ENCODE results near the gene TMEM43.

Gene TMEM43

DNA sequence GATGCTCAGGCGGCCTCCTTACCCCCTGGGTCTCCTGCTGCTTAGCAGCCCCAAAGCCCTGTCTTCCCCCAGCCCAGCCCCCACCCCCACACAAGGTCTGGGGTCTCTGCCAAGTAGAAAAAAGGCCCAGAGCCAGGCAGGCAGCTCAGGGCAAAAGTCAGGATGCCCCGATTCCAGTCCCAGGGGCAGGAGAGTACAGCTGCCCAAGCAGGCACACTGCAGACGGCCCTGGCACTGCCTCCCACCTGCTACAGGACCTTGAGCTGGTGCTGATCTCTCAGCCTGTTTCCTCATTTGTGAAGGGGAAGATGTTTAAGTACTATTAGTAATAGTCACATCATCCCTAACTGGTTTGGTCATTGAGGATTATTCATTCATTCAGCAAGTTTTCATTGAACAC, 12.6 kb downstream of the TMEM43 start:
- H3K27ac ChIP-seq (replicated peaks), result no peak overlapping the region
- TF ChIP-seq SPI1 (IDR thresholded peaks at IDR 0.05; ENCODE audit: borderline replicate concordance, low read depth) (no peak), GABPA (IDR thresholded peaks at IDR 0.05; ENCODE audit: low read depth) (no peak), POLR2AphosphoS5 (IDR thresholded peaks at IDR 0.05; ENCODE audit: low read depth) (no peak)
- TF ChIP-seq, protein P1, sequence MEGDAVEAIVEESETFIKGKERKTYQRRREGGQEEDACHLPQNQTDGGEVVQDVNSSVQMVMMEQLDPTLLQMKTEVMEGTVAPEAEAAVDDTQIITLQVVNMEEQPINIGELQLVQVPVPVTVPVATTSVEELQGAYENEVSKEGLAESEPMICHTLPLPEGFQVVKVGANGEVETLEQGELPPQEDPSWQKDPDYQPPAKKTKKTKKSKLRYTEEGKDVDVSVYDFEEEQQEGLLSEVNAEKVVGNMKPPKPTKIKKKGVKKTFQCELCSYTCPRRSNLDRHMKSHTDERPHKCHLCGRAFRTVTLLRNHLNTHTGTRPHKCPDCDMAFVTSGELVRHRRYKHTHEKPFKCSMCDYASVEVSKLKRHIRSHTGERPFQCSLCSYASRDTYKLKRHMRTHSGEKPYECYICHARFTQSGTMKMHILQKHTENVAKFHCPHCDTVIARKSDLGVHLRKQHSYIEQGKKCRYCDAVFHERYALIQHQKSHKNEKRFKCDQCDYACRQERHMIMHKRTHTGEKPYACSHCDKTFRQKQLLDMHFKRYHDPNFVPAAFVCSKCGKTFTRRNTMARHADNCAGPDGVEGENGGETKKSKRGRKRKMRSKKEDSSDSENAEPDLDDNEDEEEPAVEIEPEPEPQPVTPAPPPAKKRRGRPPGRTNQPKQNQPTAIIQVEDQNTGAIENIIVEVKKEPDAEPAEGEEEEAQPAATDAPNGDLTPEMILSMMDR (IDR thresholded peaks at IDR 0.05; ENCODE audit: insufficient read depth, low read length), result no peak
- TF ChIP-seq, protein P2, sequence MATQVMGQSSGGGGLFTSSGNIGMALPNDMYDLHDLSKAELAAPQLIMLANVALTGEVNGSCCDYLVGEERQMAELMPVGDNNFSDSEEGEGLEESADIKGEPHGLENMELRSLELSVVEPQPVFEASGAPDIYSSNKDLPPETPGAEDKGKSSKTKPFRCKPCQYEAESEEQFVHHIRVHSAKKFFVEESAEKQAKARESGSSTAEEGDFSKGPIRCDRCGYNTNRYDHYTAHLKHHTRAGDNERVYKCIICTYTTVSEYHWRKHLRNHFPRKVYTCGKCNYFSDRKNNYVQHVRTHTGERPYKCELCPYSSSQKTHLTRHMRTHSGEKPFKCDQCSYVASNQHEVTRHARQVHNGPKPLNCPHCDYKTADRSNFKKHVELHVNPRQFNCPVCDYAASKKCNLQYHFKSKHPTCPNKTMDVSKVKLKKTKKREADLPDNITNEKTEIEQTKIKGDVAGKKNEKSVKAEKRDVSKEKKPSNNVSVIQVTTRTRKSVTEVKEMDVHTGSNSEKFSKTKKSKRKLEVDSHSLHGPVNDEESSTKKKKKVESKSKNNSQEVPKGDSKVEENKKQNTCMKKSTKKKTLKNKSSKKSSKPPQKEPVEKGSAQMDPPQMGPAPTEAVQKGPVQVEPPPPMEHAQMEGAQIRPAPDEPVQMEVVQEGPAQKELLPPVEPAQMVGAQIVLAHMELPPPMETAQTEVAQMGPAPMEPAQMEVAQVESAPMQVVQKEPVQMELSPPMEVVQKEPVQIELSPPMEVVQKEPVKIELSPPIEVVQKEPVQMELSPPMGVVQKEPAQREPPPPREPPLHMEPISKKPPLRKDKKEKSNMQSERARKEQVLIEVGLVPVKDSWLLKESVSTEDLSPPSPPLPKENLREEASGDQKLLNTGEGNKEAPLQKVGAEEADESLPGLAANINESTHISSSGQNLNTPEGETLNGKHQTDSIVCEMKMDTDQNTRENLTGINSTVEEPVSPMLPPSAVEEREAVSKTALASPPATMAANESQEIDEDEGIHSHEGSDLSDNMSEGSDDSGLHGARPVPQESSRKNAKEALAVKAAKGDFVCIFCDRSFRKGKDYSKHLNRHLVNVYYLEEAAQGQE (IDR thresholded peaks at IDR 0.05; ENCODE audit: insufficient replicate concordance, low read depth), result no peak
- no peak overlapping the region for H3K4me3 ChIP-seq (replicated peaks; ENCODE audit: insufficient read depth, low read length)
- H3K27me3 ChIP-seq (ENCODE audit: insufficient read depth, poor library complexity, severe bottlenecking), result no peaks in the 10 kb centered on the region
- DNase-seq (ENCODE audit: low read depth in 1 of 2, low spot score in 1 of 2), result no peak

DNA sequence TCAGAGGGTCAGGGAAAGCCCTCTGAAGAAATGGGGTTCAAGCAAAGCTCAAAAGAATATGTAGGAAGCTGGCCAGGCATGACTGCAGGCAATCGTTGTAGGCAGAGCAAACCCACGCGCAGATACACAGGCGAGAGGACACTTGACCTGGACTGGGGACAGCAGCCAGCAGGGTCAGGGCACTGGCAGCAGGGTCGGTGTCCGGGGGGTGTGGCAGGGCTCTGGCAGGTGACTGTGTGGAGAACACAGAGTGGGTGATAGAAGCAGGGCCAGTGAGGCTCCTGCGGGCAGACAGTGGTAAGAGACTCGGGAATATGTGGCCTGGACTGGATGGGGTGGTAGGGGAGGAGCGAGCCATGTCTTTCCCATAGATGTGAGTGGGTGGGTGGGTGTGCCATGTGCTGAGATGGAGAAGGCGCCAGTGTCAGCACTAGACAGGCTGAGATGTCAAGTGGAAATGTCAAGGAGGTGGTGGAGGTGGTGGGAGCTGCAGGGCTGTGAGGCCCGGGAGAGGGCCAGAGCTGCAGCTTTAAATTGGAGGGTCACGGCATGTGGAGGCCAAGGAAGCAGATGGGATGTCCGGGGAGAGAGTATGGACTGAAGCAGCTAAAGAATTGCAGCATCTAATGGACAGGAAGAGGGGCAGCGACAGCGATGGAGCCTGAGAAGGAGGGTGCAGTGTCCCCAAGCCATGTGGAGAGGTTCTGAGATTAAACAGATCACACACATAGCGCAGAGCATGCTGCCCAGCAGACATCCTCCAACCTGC, 13.4 kb downstream of the TMEM43 start:
- Histone ChIP-seq H3K27ac (replicated peaks) (no peak overlapping the region), H3K27me3 (ENCODE audit: insufficient read depth, poor library complexity, severe bottlenecking) (no peaks in the 10 kb centered on the region), H3K4me3 (replicated peaks; ENCODE audit: insufficient read depth, low read length) (no peak overlapping the region)
- TF ChIP-seq POLR2AphosphoS5 (IDR thresholded peaks at IDR 0.05; ENCODE audit: low read depth), result no peak
- TF ChIP-seq SPI1 (IDR thresholded peaks at IDR 0.05; ENCODE audit: borderline replicate concordance, low read depth), result no peak
- TF ChIP-seq, protein P1 (IDR thresholded peaks at IDR 0.05; ENCODE audit: insufficient read depth, low read length), result no peak
- TF ChIP-seq, protein P2 (IDR thresholded peaks at IDR 0.05; ENCODE audit: insufficient replicate concordance, low read depth), result no peak
- TF ChIP-seq GABPA (IDR thresholded peaks at IDR 0.05; ENCODE audit: low read depth), result no peak
- DNase-seq (ENCODE audit: low read depth in 1 of 2, low spot score in 1 of 2), result no peak

DNA sequence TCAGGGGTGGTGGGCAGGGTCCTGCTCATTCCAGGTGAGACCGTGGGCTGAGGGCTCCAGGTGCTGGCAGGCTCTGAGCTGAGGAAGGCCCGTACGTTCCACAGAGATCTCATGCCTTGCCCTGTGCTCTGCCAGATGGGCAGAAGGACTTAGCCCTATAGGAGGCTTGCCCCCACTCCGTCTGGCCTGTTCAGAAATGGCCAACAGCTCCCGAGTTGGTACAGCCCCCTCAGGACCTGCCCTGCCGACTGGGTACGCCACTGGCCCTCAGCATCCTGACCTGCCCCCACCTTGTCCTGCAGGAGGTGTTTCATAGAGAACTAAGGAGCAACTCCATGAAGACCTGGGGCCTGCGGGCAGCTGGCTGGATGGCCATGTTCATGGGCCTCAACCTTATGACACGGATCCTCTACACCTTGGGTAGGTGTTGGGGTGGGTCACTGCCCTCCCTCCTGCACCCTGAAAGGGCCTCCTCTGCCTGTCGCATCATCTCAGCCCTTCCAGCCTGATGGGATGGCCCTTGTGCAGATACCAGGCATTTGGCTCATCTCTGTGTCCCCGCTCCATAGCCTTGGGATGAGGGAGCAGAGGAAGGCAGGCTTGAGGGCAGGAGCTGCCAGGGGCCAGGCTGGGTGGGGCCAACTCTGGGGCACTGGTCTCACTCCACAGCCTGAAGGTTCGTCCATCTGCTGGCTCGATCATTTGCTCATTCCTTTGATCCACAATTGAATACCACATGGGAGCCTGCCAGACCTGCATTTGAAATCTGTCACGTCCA, 14.2 kb downstream of the TMEM43 start:
- Histone ChIP-seq H3K27me3 (ENCODE audit: insufficient read depth, poor library complexity, severe bottlenecking) (no peaks in the 10 kb centered on the region), H3K27ac (replicated peaks) (no peak overlapping the region), H3K4me3 (replicated peaks; ENCODE audit: insufficient read depth, low read length) (no peak overlapping the region)
- TF ChIP-seq, protein P2 (IDR thresholded peaks at IDR 0.05; ENCODE audit: insufficient replicate concordance, low read depth), result no peak
- TF ChIP-seq POLR2AphosphoS5 (IDR thresholded peaks at IDR 0.05; ENCODE audit: low read depth) (no peak), SPI1 (IDR thresholded peaks at IDR 0.05; ENCODE audit: borderline replicate concordance, low read depth) (no peak), GABPA (IDR thresholded peaks at IDR 0.05; ENCODE audit: low read depth) (no peak)
- TF ChIP-seq, protein P1 (IDR thresholded peaks at IDR 0.05; ENCODE audit: insufficient read depth, low read length), result no peak
- no peak for DNase-seq (ENCODE audit: low read depth in 1 of 2, low spot score in 1 of 2)

Measured in HL-60 (cell line).